ENCODE results near the gene PKP1. TPM values are rescaled to one million over a fixed set of nuclear protein-coding genes. Genes with fewer than 3 reads are reported as not detected.

PKP1 gene
- total RNA-seq, 1 donor from 2014 or later = 2.2 TPM

DNA sequence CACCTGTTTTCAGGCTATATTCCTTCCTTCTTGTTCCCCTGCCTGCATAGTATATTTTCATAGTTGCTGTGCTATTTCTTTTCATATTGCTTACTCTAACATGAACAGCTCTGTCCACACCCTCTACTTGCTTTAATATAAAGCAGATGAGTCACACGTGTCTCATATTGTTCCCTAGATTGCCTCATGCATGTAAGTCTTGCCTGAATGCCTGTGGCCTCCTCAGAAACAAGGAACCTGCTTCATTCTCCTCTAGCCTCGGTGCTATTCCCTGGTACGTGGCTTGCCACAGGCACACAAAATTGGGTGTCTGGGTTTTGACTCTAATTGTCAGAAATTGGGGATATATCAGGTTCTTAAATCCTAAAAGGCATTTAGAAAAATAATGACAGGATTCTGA is 16.5 kb upstream of the PKP1 start:
- no peak for DNase-seq
- Histone ChIP-seq H3K27ac (no peak overlapping the region), H3K36me3 (no peaks in the 10 kb centered on the region), H3K4me3 (no peak overlapping the region), H3K4me1 (no peaks in the 10 kb centered on the region), H3K9me3 (no peaks in the 10 kb centered on the region), H3K27me3 (ENCODE audit: low read depth) (peaks cover 5% of the 10 kb centered on the region)
- TF ChIP-seq, protein P1, sequence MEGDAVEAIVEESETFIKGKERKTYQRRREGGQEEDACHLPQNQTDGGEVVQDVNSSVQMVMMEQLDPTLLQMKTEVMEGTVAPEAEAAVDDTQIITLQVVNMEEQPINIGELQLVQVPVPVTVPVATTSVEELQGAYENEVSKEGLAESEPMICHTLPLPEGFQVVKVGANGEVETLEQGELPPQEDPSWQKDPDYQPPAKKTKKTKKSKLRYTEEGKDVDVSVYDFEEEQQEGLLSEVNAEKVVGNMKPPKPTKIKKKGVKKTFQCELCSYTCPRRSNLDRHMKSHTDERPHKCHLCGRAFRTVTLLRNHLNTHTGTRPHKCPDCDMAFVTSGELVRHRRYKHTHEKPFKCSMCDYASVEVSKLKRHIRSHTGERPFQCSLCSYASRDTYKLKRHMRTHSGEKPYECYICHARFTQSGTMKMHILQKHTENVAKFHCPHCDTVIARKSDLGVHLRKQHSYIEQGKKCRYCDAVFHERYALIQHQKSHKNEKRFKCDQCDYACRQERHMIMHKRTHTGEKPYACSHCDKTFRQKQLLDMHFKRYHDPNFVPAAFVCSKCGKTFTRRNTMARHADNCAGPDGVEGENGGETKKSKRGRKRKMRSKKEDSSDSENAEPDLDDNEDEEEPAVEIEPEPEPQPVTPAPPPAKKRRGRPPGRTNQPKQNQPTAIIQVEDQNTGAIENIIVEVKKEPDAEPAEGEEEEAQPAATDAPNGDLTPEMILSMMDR (IDR thresholded peaks at IDR 0.05) = no peak
- intact Hi-C loops (cut with DNase I) = no loop called here
- no peak for ATAC-seq

DNA sequence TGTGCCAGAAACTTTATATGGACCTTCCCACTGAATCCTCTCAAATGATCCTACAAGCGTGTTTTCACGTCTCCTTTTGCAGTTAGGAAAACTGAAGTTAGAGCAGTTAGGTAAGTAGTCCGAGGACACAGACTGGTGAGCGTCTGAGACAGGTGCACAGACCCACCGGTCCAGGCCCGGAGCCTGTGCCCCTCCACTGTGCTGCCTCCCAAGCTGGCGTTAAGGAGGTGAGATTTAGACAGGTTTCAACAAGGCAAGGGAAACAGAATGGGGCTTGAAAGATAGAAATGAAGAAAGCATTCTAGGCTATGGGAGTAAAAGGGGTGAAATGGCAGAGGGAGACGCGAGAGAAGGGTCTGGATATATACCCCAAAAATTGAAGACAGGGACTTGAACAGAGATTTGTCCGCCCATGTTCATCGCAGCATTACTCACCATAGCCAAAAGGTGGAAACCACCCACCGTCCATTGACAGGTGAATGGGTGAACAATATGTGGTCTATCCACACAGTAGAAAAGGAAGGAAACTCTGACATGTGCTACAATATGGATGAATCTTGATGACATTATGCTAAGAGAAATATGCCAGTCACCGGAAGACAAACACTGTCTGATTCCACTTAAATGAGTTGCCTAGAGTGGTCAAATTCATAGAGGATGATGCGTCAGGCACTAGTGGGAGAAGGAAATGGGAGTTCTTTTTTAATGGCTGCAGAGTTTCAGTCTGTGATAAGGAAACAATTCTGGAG is 15.7 kb upstream of the PKP1 start:
- Histone ChIP-seq H3K27me3 (ENCODE audit: low read depth) (no peaks in the 10 kb centered on the region), H3K4me1 (no peaks in the 10 kb centered on the region), H3K4me3 (no peak overlapping the region), H3K36me3 (no peaks in the 10 kb centered on the region), H3K27ac (no peak overlapping the region), H3K9me3 (no peaks in the 10 kb centered on the region)
- TF ChIP-seq, protein P1 (IDR thresholded peaks at IDR 0.05) = no peak
- intact Hi-C loops (cut with DNase I) = no loop called here
- DNase-seq (no peak), ATAC-seq (no peak)

DNA sequence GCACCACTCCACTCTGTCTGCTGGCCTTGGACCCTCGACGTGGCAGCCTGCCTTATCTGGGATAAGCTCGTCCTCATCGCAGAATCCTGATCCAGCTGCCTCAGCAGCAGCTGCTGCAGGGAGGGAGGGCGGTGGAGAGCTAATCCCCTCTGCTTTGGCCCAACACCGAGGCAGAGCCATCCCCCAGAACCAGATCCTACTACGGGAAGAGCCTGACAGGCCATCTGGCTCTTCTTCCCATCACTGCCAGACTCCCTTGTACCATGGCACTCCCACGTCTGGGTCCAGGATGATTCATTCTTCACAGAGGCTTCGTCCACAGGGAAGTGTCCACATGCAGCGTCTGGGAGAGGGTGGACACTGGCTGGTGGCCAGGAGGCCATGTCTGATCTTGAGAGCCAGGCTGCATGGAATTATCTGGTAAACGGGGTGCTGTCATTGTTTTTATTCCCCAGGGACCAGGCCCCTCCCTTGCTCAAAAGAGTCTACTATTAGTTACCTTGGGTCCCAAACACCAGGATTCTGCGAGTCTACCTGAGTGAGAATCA is 14.6 kb upstream of the PKP1 start:
- Histone ChIP-seq H3K27me3 (ENCODE audit: low read depth) (no peaks in the 10 kb centered on the region), H3K9me3 (no peaks in the 10 kb centered on the region), H3K27ac (no peak overlapping the region), H3K36me3 (no peaks in the 10 kb centered on the region), H3K4me3 (no peak overlapping the region), H3K4me1 (no peaks in the 10 kb centered on the region)
- TF ChIP-seq, protein P1 (IDR thresholded peaks at IDR 0.05) = no peak
- DNase-seq (no peak), ATAC-seq (peak; percentile 37 to 39)
- intact Hi-C loops (cut with DNase I) = no loop called here

DNA sequence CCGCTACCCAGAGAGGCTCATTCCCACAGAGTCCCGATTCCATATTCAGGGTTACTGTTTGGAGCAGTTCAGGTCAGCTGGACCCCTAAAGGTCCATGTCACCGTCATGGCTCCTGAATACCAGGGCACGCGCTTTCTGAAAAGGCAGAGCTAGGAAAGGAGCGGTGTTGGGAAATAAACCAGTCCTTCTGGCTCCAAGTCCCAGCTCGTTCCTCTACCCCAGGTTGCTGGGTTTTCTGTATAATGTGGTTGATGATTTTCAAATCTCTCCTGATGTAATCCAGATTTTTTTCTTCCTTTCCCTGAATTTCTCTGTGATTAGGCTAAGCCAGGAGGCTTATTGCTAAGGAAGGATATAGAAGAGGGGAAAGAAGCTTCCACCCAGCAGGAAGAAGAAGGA is 14.0 kb upstream of the PKP1 start:
- DNase-seq (no peak), ATAC-seq (no peak)
- intact Hi-C loops (cut with DNase I) = no loop called here
- no peaks in the 10 kb centered on the region for H3K27me3 ChIP-seq (ENCODE audit: low read depth)
- TF ChIP-seq, protein P1 (IDR thresholded peaks at IDR 0.05) = no peak
- H3K4me3 ChIP-seq = no peak overlapping the region
- H3K36me3 ChIP-seq = no peaks in the 10 kb centered on the region
- H3K9me3 ChIP-seq = no peaks in the 10 kb centered on the region
- no peak overlapping the region for H3K27ac ChIP-seq
- no peaks in the 10 kb centered on the region for H3K4me1 ChIP-seq

DNA sequence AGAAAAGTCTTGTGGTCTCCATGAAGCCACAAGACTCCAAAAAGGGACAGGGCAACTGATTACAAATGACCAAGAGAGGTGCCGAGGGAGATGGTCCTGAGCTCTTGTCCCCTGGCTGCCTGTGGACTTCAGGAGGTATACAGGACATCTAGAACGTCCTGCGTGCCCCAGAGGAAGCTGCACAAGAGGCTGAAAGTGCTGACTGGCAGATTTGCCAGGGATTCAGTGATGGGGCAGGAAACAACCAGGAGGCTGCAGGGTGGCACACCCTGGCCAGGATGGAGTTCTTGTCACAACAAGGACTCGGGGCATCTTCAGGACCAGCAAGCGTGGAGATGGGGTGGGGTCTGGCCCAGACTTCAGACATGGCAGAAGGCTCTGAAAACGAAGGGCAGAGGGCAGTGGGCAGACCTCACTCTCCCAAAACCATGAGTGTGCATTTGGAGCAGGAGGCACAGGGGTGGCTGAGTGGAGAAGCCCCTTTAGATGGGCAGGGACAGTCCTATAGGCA is 13.4 kb upstream of the PKP1 start:
- Histone ChIP-seq H3K4me3 (no peak overlapping the region), H3K27me3 (ENCODE audit: low read depth) (no peaks in the 10 kb centered on the region), H3K27ac (no peak overlapping the region), H3K36me3 (no peaks in the 10 kb centered on the region), H3K4me1 (no peaks in the 10 kb centered on the region), H3K9me3 (no peaks in the 10 kb centered on the region)
- intact Hi-C loops (cut with DNase I) = no loop called here
- TF ChIP-seq, protein P1 (IDR thresholded peaks at IDR 0.05) = no peak
- DNase-seq (no peak), ATAC-seq (no peak)

Data from lower lobe of right lung (tissue), 2 donors.